ENCODE data around the gene NDN. TPM values are rescaled to one million over a fixed set of nuclear protein-coding genes. Genes with fewer than 3 reads are reported as not detected.
A peak's percentile ranks its signal among the peaks of the same experiment; 100 is the strongest.

The NDN gene
- total RNA-seq, 1 donor from 2014 or later, result 61.6 TPM

GRCh38 chr15:23648920-23649515 lies 38.1 kb downstream of the NDN start:
- H3K4me3 Mint-ChIP-seq (ENCODE audit: unreplicated experiment), result no peak overlapping the region
- no peak overlapping the region for H3K27ac ChIP-seq (ENCODE audit: low read depth, low read length)
- H3K9me3 Mint-ChIP-seq (ENCODE audit: unreplicated experiment), result peaks cover 5% of the 10 kb centered on the region
- H3K27me3 Mint-ChIP-seq (ENCODE audit: low read depth, unreplicated experiment), result no peaks in the 10 kb centered on the region
- no peaks in the 10 kb centered on the region for H3K27me3 ChIP-seq (ENCODE audit: insufficient read depth, low read length)
- no peaks in the 10 kb centered on the region for H3K9me3 ChIP-seq (ENCODE audit: insufficient read depth, low read depth, low read length)
- H3K36me3 ChIP-seq (ENCODE audit: insufficient read depth, low read length), result no peaks in the 10 kb centered on the region
- no peak overlapping the region for H2AFZ ChIP-seq (ENCODE audit: low read depth, low read length)
- no peak overlapping the region for H3K4me3 ChIP-seq (ENCODE audit: insufficient read depth, low read depth, low read length)
- no peaks in the 10 kb centered on the region for H3K4me1 Mint-ChIP-seq (ENCODE audit: low read depth, unreplicated experiment)
- H3K4me2 ChIP-seq (ENCODE audit: low read length), result no peak overlapping the region
- H3K27ac Mint-ChIP-seq (ENCODE audit: unreplicated experiment), result no peak overlapping the region
- TF ChIP-seq EZH2 (IDR thresholded peaks at IDR 0.05; ENCODE audit: insufficient read depth, low read length) (no peak), CTCF (IDR thresholded peaks at IDR 0.05; ENCODE audit: insufficient read depth, low read depth, low read length) (peak; percentile 45)
- no peaks in the 10 kb centered on the region for H3K4me1 ChIP-seq (ENCODE audit: insufficient read depth, low read length)
- H3K36me3 Mint-ChIP-seq (ENCODE audit: low read depth, unreplicated experiment), result peaks cover 2% of the 10 kb centered on the region
- H3K9ac ChIP-seq (ENCODE audit: low read length), result no peak overlapping the region
- FAIRE-seq, result no peak
- no peaks in the 10 kb centered on the region for H3K79me2 ChIP-seq (ENCODE audit: insufficient read depth, low read length)
- DNase-seq (ENCODE audit: low read depth), result no peak
- H4K20me1 ChIP-seq (ENCODE audit: insufficient read depth, low read length), result no peaks in the 10 kb centered on the region

GRCh38 chr15:23647421-23648370 lies 39.4 kb downstream of the NDN start, which contains the start of gene MAGEL2:
TSS of gene MAGEL2 (minus strand) at chr15:23647867. CDS start at chr15:23647742, 125 bp downstream.
- DNase-seq (ENCODE audit: low read depth) (peak; percentile 6), FAIRE-seq (no peak)
- H3K27ac ChIP-seq (ENCODE audit: low read depth, low read length), result no peak within 1 kb of the TSS
- no peaks in the 10 kb centered on the region for H3K79me2 ChIP-seq (ENCODE audit: insufficient read depth, low read length)
- H3K9ac ChIP-seq (ENCODE audit: low read length), result peak within 1 kb of the TSS; percentile 76
- H3K4me2 ChIP-seq (ENCODE audit: low read length), result peak within 1 kb of the TSS; percentile 79
- H3K4me3 ChIP-seq (ENCODE audit: insufficient read depth, low read depth, low read length), result peak within 1 kb of the TSS; percentile 60
- TF ChIP-seq EZH2 (IDR thresholded peaks at IDR 0.05; ENCODE audit: insufficient read depth, low read length), result no peak
- TF ChIP-seq CTCF (IDR thresholded peaks at IDR 0.05; ENCODE audit: insufficient read depth, low read depth, low read length), result no peak
- peaks cover 5% of the 10 kb centered on the region for H3K9me3 Mint-ChIP-seq (ENCODE audit: unreplicated experiment)
- H3K4me1 ChIP-seq (ENCODE audit: insufficient read depth, low read length), result no peaks in the 10 kb centered on the region
- H3K4me3 Mint-ChIP-seq (ENCODE audit: unreplicated experiment), result peak within 1 kb of the TSS; percentile 78
- H2AFZ ChIP-seq (ENCODE audit: low read depth, low read length), result peak within 1 kb of the TSS; percentile 77
- H3K36me3 ChIP-seq (ENCODE audit: insufficient read depth, low read length), result no peaks in the 10 kb centered on the region
- peaks cover 2% of the 10 kb centered on the region for H3K36me3 Mint-ChIP-seq (ENCODE audit: low read depth, unreplicated experiment)
- no peaks in the 10 kb centered on the region for H4K20me1 ChIP-seq (ENCODE audit: insufficient read depth, low read length)
- H3K4me1 Mint-ChIP-seq (ENCODE audit: low read depth, unreplicated experiment), result no peaks in the 10 kb centered on the region
- no peak within 1 kb of the TSS for H3K27ac Mint-ChIP-seq (ENCODE audit: unreplicated experiment)
- no peaks in the 10 kb centered on the region for H3K9me3 ChIP-seq (ENCODE audit: insufficient read depth, low read depth, low read length)
- H3K27me3 Mint-ChIP-seq (ENCODE audit: low read depth, unreplicated experiment), result no peaks in the 10 kb centered on the region
- H3K27me3 ChIP-seq (ENCODE audit: insufficient read depth, low read length), result no peaks in the 10 kb centered on the region

All from astrocyte (in vitro differentiated cells and primary cell).